Measurements from ENCODE around the gene SLC37A3.
"Not testable (repeated sequence)": the region's sequence is repeated elsewhere in the genome, so short reads cannot be mapped to it uniquely, and the experiment has no call there.

Gene SLC37A3

GRCh38 chr7:140349144-140349771 lies 49.1 kb downstream of the SLC37A3 start:
- no peak overlapping the region for H3K4me3 ChIP-seq (ENCODE audit: control insufficient read depth, low read depth, low read length)
- no peak for TF ChIP-seq CTCF (IDR thresholded peaks at IDR 0.05; ENCODE audit: control insufficient read depth, insufficient read depth, low read depth, low read length, missing control alignments)
- no peak for DNase-seq (ENCODE audit: low read depth)

- DNase-seq (ENCODE audit: low read depth), result peak; percentile 86
- no peak overlapping the region for H3K4me3 ChIP-seq (ENCODE audit: control insufficient read depth, low read depth, low read length)
- no peak for TF ChIP-seq CTCF (IDR thresholded peaks at IDR 0.05; ENCODE audit: control insufficient read depth, insufficient read depth, low read depth, low read length, missing control alignments)
Observed at GRCh38 chr7:140348161-140348849, 50.0 kb downstream of the SLC37A3 start.

- no peak for TF ChIP-seq CTCF (IDR thresholded peaks at IDR 0.05; ENCODE audit: control insufficient read depth, insufficient read depth, low read depth, low read length, missing control alignments)
- no peak for DNase-seq (ENCODE audit: low read depth)
- no peak overlapping the region for H3K4me3 ChIP-seq (ENCODE audit: control insufficient read depth, low read depth, low read length)
Observed at GRCh38 chr7:140347218-140347617, 51.1 kb downstream of the SLC37A3 start.

- no peak overlapping the region for H3K4me3 ChIP-seq (ENCODE audit: control insufficient read depth, low read depth, low read length)
- no peak for TF ChIP-seq CTCF (IDR thresholded peaks at IDR 0.05; ENCODE audit: control insufficient read depth, insufficient read depth, low read depth, low read length, missing control alignments)
- DNase-seq (ENCODE audit: low read depth), result no peak
Observed at GRCh38 chr7:140345426-140345825, 52.9 kb downstream of the SLC37A3 start.

- DNase-seq (ENCODE audit: low read depth), result no peak
- peak; percentile 38 for TF ChIP-seq CTCF (IDR thresholded peaks at IDR 0.05; ENCODE audit: control insufficient read depth, insufficient read depth, low read depth, low read length, missing control alignments)
- H3K4me3 ChIP-seq (ENCODE audit: control insufficient read depth, low read depth, low read length), result no peak overlapping the region
Observed at GRCh38 chr7:140342727-140343514, 55.4 kb downstream of the SLC37A3 start.

- DNase-seq (ENCODE audit: low read depth); H3K4me3 ChIP-seq (ENCODE audit: control insufficient read depth, low read depth, low read length): not testable (repeated sequence)
Observed at GRCh38 chr7:140338959-140339358, 59.4 kb downstream of the SLC37A3 start.
